Measurements from ENCODE around the gene CCDC87.

DNA sequence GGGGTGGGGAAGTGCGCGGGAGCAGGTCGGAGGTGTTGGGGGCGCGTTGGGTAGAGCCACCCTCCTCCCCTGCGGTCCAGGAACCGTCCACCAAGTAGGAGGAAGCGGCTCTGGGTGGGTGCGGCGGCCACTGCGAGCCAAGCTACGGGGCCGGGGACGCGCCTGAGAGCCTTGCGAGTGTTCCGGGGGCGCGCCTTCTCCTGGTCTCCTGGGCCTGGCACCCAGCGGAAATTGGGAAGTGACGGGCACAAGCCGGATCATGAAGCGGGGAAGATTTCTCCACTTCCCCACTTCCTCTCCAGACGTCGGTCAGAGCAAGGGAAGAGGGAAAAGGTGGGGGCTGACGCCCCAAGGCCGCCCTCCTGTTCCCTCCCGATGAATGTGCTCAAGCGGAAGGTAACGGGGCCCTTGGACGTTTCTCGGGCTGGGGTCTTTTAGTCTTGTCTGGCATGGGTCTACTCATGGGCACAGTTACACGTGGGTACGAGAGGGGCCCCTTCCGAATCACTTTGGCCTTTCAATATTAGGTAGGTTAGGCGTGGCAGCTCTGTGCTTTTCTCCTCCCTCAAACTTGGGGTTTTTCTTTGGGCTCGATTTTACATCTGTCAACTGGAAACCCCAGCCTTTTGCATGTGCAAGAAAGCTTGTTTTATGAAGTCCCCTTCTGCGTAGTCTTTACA, 24.4 kb upstream of the CCDC87 start:
- TF ChIP-seq CTCF (IDR thresholded peaks at IDR 0.05) (no peak), POLR2A (IDR thresholded peaks at IDR 0.05) (no peak)

Measured in lower leg skin (tissue), 3 donors.